HG03060 (cell line): ENCODE results near the gene A2M.

ENCODE experiments used
- ATAC-seq: cut with Tn5 transposase; IDR thresholded peaks from one replicate; pipeline ENCODE4 v1.9.1; 2021; ENCODE audit warnings: low read depth, moderate number of reproducible peaks; ENCODE audit not compliant: unreplicated experiment

The A2M gene

GRCh38 chr12:9076733-9077132 is 39.0 kb downstream of the A2M start:
- no peak for ATAC-seq

GRCh38 chr12:9075138-9075535 is 40.6 kb downstream of the A2M start:
- ATAC-seq = no peak

- no peak for ATAC-seq
These were observed 41.1 kb downstream of the A2M start for GRCh38 chr12:9074484-9075137.

- no peak for ATAC-seq
These were observed 42.6 kb downstream of the A2M start for GRCh38 chr12:9073076-9073475.

GRCh38 chr12:9072481-9073038 is 43.2 kb downstream of the A2M start:
- ATAC-seq = no peak

GRCh38 chr12:9071969-9072368 is 43.8 kb downstream of the A2M start:
- ATAC-seq = no peak

- no peak for ATAC-seq
These were observed 44.2 kb downstream of the A2M start for GRCh38 chr12:9071518-9071917.

- ATAC-seq = no peak
These were observed 45.4 kb downstream of the A2M start for GRCh38 chr12:9070351-9070750.

GRCh38 chr12:9068600-9068999 is 47.1 kb downstream of the A2M start:
- no peak for ATAC-seq

- ATAC-seq = no peak
These were observed 47.6 kb downstream of the A2M start for GRCh38 chr12:9068086-9068485.

- no peak for ATAC-seq
These were observed 48.8 kb downstream of the A2M start for GRCh38 chr12:9066755-9067423.

GRCh38 chr12:9066183-9066623 is 49.5 kb downstream of the A2M start:
- ATAC-seq = no peak

GRCh38 chr12:9065607-9065856 is 50.2 kb downstream of the A2M start:
- no peak for ATAC-seq

- ATAC-seq = no peak
These were observed 50.7 kb downstream of the A2M start for GRCh38 chr12:9064815-9065606.

GRCh38 chr12:9064201-9064814 is 51.4 kb downstream of the A2M start:
- no peak for ATAC-seq

GRCh38 chr12:9052610-9053009 is 63.1 kb downstream of the A2M start:
- no peak for ATAC-seq

GRCh38 chr12:9051158-9051550 is 64.6 kb downstream of the A2M start:
- ATAC-seq = no peak

- ATAC-seq = no peak
These were observed 65.1 kb downstream of the A2M start for GRCh38 chr12:9050521-9051157.

GRCh38 chr12:9049520-9050133 is 66.1 kb downstream of the A2M start:
- no peak for ATAC-seq

GRCh38 chr12:9048930-9049329 is 66.8 kb downstream of the A2M start:
- no peak for ATAC-seq
